Osteoblast (primary cell): ENCODE data around the gene TSPAN11. TPM values are rescaled to one million over a fixed set of nuclear protein-coding genes. Genes with fewer than 3 reads are reported as not detected.

ENCODE experiments used
- DNase-seq: peaks from one replicate; pipeline ENCODE4 v3.0.0; 2011; ENCODE audit warnings: low spot score, mixed read lengths; ENCODE audit not compliant: insufficient read length; ENCODE audit errors: missing footprints
- H2AFZ ChIP-seq: 2 replicates; pipeline ENCODE4 v1.6.0; 2011; ENCODE audit warnings: mild to moderate bottlenecking, low read length
- H3K27ac ChIP-seq: 2 replicates; pipeline ENCODE4 v1.5.1; 2011; ENCODE audit warnings: mild to moderate bottlenecking, low read depth, low read length, moderate library complexity
- H3K27me3 ChIP-seq: 2 replicates; pipeline ENCODE4 v1.6.0; 2012; ENCODE audit warnings: mild to moderate bottlenecking, control low read depth, inconsistent platforms, low read length, moderate library complexity; ENCODE audit not compliant: insufficient read depth
- H3K36me3 ChIP-seq: 2 replicates; pipeline ENCODE4 v1.5.1; 2011; ENCODE audit warnings: mild to moderate bottlenecking, low read length, control low read depth, moderate library complexity; ENCODE audit not compliant: insufficient read depth
- H3K4me1 ChIP-seq: 2 replicates; pipeline ENCODE4 v1.5.1; 2011; ENCODE audit warnings: mild to moderate bottlenecking, low read length, control low read depth, moderate library complexity; ENCODE audit not compliant: insufficient read depth
- H3K4me2 ChIP-seq: 2 replicates; pipeline ENCODE4 v1.6.0; 2011; ENCODE audit warnings: mild to moderate bottlenecking, low read length; ENCODE audit not compliant: insufficient read depth
- H3K4me3 ChIP-seq: fragments of 200-600 bp; sonication (generic); 3 replicates; pipeline ENCODE4 v1.5.1; 2012; ENCODE audit warnings: mild to moderate bottlenecking, low read length, inconsistent platforms; ENCODE audit not compliant: insufficient read depth
- H3K79me2 ChIP-seq: 2 replicates; pipeline ENCODE4 v1.6.0; 2012; ENCODE audit warnings: mild to moderate bottlenecking, low read length, control low read depth, inconsistent platforms; ENCODE audit not compliant: insufficient read depth
- H3K9me3 ChIP-seq: 2 replicates; pipeline ENCODE4 v1.5.1; 2011; ENCODE audit warnings: low read depth, low read length, control low read depth
- H4K20me1 ChIP-seq: 2 replicates; pipeline ENCODE4 v1.6.0; 2012; ENCODE audit warnings: mild to moderate bottlenecking, low read length, control low read depth; ENCODE audit not compliant: insufficient read depth
- CTCF ChIP-seq: IDR thresholded peaks from 2 replicates; pipeline ENCODE4 v1.5.1; 2011; ENCODE audit warnings: mild to moderate bottlenecking, low read depth, low read length, moderate library complexity; ENCODE audit errors: extremely low read depth
- total RNA-seq: library from RNA; depleted of rRNA; stranded (reverse); fragments of >200 nt; gene quantifications from 2 replicates; pipeline ENCODE4 v1.2.3, GENCODE V29; 2012

The TSPAN11 gene
- total RNA-seq, 1 donor = 5.4 TPM

DNA sequence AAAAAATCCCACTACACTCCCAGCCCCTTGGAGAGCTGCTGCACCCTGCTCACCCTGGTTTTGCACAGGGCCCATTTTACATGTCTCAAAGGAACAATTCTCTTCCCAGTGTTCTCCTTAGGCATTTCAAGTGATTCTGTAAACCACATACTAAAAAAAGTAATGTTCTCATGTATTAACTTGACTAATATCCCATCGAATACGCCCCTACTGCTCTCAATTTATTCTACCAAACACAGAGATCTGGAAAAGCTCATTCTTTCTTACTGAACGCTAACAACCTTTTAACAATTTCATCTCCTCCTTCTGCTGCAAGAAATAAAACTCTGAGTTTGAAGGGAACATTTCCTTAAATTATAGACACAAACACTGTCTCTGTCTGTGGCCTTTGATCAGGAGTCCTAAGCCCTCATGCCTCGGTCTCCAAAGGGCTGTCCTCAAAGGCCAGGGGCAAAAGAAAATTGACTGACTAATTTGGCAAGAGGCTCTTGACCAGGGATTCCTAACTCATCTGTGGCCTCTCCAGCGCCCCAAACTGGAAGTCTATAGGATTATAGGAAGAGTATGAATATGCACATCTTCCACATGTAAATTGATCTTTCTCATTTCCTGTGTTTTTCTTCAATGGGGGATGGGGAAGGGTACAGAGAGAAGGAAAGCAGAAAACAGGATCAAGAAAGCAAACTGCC is 17.1 kb upstream of the TSPAN11 start:
- peak overlapping the region; percentile 26 for H3K4me2 ChIP-seq
- no peaks in the 10 kb centered on the region for H4K20me1 ChIP-seq
- peak; percentile 59 for DNase-seq
- H3K36me3 ChIP-seq = no peaks in the 10 kb centered on the region
- H3K4me1 ChIP-seq = peaks cover 15% of the 10 kb centered on the region
- H3K27ac ChIP-seq = peak overlapping the region; percentile 41
- TF ChIP-seq CTCF = no peak
- H3K9me3 ChIP-seq = no peaks in the 10 kb centered on the region
- H3K4me3 ChIP-seq = no peak overlapping the region
- H2AFZ ChIP-seq = no peak overlapping the region
- no peaks in the 10 kb centered on the region for H3K79me2 ChIP-seq
- no peaks in the 10 kb centered on the region for H3K27me3 ChIP-seq

- H3K4me2 ChIP-seq = peak overlapping the region; percentile 26
- no peaks in the 10 kb centered on the region for H4K20me1 ChIP-seq
- DNase-seq = no peak
- TF ChIP-seq CTCF = no peak
- H3K27ac ChIP-seq = no peak overlapping the region
- H2AFZ ChIP-seq = no peak overlapping the region
- no peaks in the 10 kb centered on the region for H3K27me3 ChIP-seq
- no peaks in the 10 kb centered on the region for H3K9me3 ChIP-seq
- H3K4me3 ChIP-seq = no peak overlapping the region
- H3K79me2 ChIP-seq = no peaks in the 10 kb centered on the region
- no peaks in the 10 kb centered on the region for H3K36me3 ChIP-seq
- peaks cover 15% of the 10 kb centered on the region for H3K4me1 ChIP-seq
Measured at GRCh38 chr12:30910038-30910350, 16.6 kb upstream of the TSPAN11 start.

DNA sequence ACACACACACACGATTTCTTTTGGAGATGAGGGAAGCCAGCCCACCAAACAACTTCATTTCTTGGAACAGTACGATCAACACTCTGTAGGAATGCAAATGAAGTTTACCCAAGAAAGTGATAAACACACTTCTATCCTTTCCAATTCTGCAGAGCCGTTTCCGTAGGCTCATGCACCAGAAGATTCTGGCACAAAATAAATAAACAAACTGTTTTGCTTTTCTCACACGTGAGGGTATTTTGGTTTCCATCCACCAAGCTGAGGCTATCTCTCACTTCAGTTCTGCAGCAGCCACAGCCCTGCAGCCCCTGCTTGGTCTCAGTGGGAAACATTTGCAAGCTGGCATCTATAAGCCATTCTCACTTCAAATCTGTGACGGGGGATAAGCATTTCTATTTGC is 15.3 kb upstream of the TSPAN11 start:
- H3K4me2 ChIP-seq = no peak overlapping the region
- H3K4me3 ChIP-seq = no peak overlapping the region
- H3K27ac ChIP-seq = no peak overlapping the region
- no peaks in the 10 kb centered on the region for H3K79me2 ChIP-seq
- H3K4me1 ChIP-seq = peaks cover 15% of the 10 kb centered on the region
- no peaks in the 10 kb centered on the region for H3K27me3 ChIP-seq
- H4K20me1 ChIP-seq = no peaks in the 10 kb centered on the region
- H3K36me3 ChIP-seq = no peaks in the 10 kb centered on the region
- no peak for TF ChIP-seq CTCF
- DNase-seq = no peak
- no peaks in the 10 kb centered on the region for H3K9me3 ChIP-seq
- no peak overlapping the region for H2AFZ ChIP-seq

DNA sequence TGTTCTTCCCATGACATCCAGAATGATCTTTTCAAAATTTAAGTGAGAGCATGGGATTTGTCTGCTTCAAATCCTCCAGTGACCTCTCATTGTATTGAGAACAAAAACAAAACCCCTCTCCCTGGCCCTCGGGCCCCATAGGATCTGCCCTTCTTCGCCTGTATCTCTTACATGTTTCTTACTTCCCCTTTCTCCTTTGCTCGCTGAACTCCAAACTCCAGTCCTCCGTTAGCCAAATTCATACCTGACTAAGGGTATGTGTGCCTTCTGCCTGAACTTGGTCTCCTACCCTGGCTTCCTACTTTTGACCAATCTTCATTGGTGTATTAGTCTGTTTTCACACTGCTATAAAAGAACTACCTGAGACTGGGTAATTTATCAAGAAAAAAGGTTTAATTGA is 13.2 kb upstream of the TSPAN11 start:
- Histone ChIP-seq H4K20me1 (no peaks in the 10 kb centered on the region), H3K4me1 (peaks cover 15% of the 10 kb centered on the region), H3K36me3 (no peaks in the 10 kb centered on the region), H2AFZ (no peak overlapping the region), H3K9me3 (no peaks in the 10 kb centered on the region), H3K27ac (no peak overlapping the region), H3K79me2 (no peaks in the 10 kb centered on the region), H3K27me3 (no peaks in the 10 kb centered on the region), H3K4me2 (no peak overlapping the region), H3K4me3 (no peak overlapping the region)
- no peak for TF ChIP-seq CTCF
- peak; percentile 29 for DNase-seq
